ENCODE measurements around the gene LRRC8D.

DNA sequence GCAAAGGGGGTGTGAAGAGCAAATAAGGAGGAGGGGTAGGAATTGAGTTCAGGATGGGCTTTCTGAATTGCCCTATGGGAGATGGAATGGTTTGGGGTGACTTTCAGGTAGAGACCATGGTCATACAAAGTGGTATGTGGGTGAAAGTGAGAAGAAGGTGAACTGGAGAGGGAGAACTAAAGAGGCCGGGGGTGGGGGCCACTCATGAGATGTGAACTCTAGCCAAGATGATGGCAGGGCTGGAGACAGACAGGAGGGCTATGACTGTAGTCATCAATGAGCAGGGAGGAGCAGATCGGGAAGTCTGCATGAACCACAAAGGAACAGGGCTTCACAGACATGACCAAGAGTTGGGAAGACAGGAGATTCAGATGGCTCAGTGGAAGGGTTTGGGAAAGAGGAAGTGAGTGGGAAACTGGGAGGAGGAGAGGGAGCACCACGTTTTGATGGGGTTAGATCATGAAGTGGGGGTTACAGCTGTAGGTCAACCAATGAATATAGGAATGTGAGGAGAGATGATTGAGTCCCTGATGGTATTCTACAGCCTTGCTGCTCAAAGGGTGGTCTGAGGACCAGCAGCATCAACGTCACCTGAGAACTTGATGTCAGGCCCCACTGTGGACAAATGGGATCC lies 20.7 kb upstream of the LRRC8D start:
- TF ChIP-seq POLR2AphosphoS5 (IDR thresholded peaks at IDR 0.05) (no peak), CTCF (IDR thresholded peaks at IDR 0.05) (no peak)
